ENCODE results near the gene CNGA1.

- TF ChIP-seq CTCF (IDR thresholded peaks at IDR 0.05): no peak
- no peak for TF ChIP-seq POLR2A (IDR thresholded peaks at IDR 0.05)
Observed at GRCh38 chr4:47990145-47990544, 26.3 kb downstream of the CNGA1 start.
